Activated B cell treated with CpG ODN at 0.5 μM for 24 hours (primary cell): Measurements from ENCODE around the gene SLC12A7. TPM values are rescaled to one million over a fixed set of nuclear protein-coding genes. Genes with fewer than 3 reads are reported as not detected.

Experiments
- ATAC-seq: fragments of 200-7000 bp; cut with Tn5 transposase; one replicate; pipeline ENCODE4 v1.10.0; 2021; ENCODE audit warnings: low read depth, mild to moderate bottlenecking, moderate library complexity
- CTCF ChIA-PET: fragments of 350-600 bp; sonication (Branson Sonifier 250); formaldehyde crosslinking; loops from one replicate; lab custom pipeline; 2021; ENCODE audit warnings: antibody characterized with exemption; lab: Charles Lee
- POLR2A ChIA-PET: fragments of 350-600 bp; sonication (Branson Sonifier 250); formaldehyde crosslinking; loops from one replicate; lab custom pipeline; 2021; ENCODE audit warnings: antibody characterized with exemption; lab: Charles Lee
- DNase-seq: peaks from one replicate; pipeline ENCODE4 v3.0.0; 2022
- H3K27ac Mint-ChIP-seq: one replicate; pipeline ENCODE4 v1.8.0; 2020; ENCODE audit warnings: mixed read lengths
- H3K27me3 Mint-ChIP-seq: one replicate; pipeline ENCODE4 v1.8.0; 2021; ENCODE audit warnings: mixed read lengths
- H3K36me3 Mint-ChIP-seq: one replicate; pipeline ENCODE4 v1.8.0; 2021; ENCODE audit warnings: low read depth, mixed read lengths
- H3K4me1 Mint-ChIP-seq: one replicate; pipeline ENCODE4 v1.8.0; 2021; ENCODE audit warnings: mixed read lengths
- H3K4me3 Mint-ChIP-seq: one replicate; pipeline ENCODE4 v1.8.0; 2020; ENCODE audit warnings: mild to moderate bottlenecking, mixed read lengths
- H3K9me3 Mint-ChIP-seq: one replicate; pipeline ENCODE4 v1.8.0; 2020; ENCODE audit warnings: mixed read lengths
- CTCF ChIP-seq: fragments of 200-600 bp; IDR thresholded peaks from one replicate; pipeline ENCODE4 v1.8.0; 2022; ENCODE audit warnings: antibody characterized with exemption, mild to moderate bottlenecking
- intact Hi-C: fragments of 100-400 bp; cut with micrococcal nuclease; formaldehyde crosslinking; loops from one replicate; pipeline ENCODE4 v1.15.1; 2024
- total RNA-seq: library from RNA; stranded (reverse); gene quantifications from 2 replicates; pipeline ENCODE4 v1.2.3, GENCODE V29; 2022

The SLC12A7 gene
- total RNA-seq, 1 donor from 2014 or later = 23.3 TPM

- Mint-ChIP-seq H3K9me3 (no peaks in the 10 kb centered on the region), H3K27ac (no peak overlapping the region), H3K4me3 (no peak overlapping the region), H3K27me3 (no peaks in the 10 kb centered on the region), H3K4me1 (no peaks in the 10 kb centered on the region), H3K36me3 (peaks cover 16% of the 10 kb centered on the region)
- DNase-seq (no peak), ATAC-seq (no peak)
- CTCF ChIA-PET = no interaction called here
- POLR2A ChIA-PET = no interaction called here
- intact Hi-C loops = no loop called here
- no peak for TF ChIP-seq CTCF
These were observed 36.9 kb downstream of the SLC12A7 start for GRCh38 chr5:1074816-1075554.

- Mint-ChIP-seq H3K4me3 (no peak overlapping the region), H3K27me3 (no peaks in the 10 kb centered on the region), H3K27ac (no peak overlapping the region), H3K4me1 (no peaks in the 10 kb centered on the region), H3K9me3 (no peaks in the 10 kb centered on the region), H3K36me3 (peaks cover 14% of the 10 kb centered on the region)
- ATAC-seq = no peak
- intact Hi-C loops = no loop called here
- ChIA-PET CTCF (no interaction called here), POLR2A (no interaction called here)
- TF ChIP-seq CTCF = no peak
- no peak for DNase-seq
These were observed 37.6 kb downstream of the SLC12A7 start for GRCh38 chr5:1074226-1074625.

GRCh38 chr5:1073239-1074102, 38.4 kb downstream of the SLC12A7 start:
- H3K27me3 Mint-ChIP-seq = no peaks in the 10 kb centered on the region
- no peak for TF ChIP-seq CTCF
- H3K4me1 Mint-ChIP-seq = no peaks in the 10 kb centered on the region
- ATAC-seq = no peak
- H3K27ac Mint-ChIP-seq = no peak overlapping the region
- peaks cover 14% of the 10 kb centered on the region for H3K36me3 Mint-ChIP-seq
- intact Hi-C loops = no loop called here
- H3K4me3 Mint-ChIP-seq = no peak overlapping the region
- CTCF ChIA-PET = no interaction called here
- POLR2A ChIA-PET = no interaction called here
- DNase-seq = no peak
- no peaks in the 10 kb centered on the region for H3K9me3 Mint-ChIP-seq

GRCh38 chr5:1069720-1070088, 42.2 kb downstream of the SLC12A7 start:
- no peak for DNase-seq
- no peak for TF ChIP-seq CTCF
- intact Hi-C loops = no loop called here
- ChIA-PET POLR2A (no interaction called here), CTCF (no interaction called here)
- Mint-ChIP-seq H3K27ac (no peak overlapping the region), H3K4me1 (no peaks in the 10 kb centered on the region), H3K4me3 (no peak overlapping the region), H3K9me3 (no peaks in the 10 kb centered on the region), H3K27me3 (no peaks in the 10 kb centered on the region), H3K36me3 (peaks cover 15% of the 10 kb centered on the region)
- no peak for ATAC-seq
